ENCODE measurements around the gene ZSCAN25.

DNA sequence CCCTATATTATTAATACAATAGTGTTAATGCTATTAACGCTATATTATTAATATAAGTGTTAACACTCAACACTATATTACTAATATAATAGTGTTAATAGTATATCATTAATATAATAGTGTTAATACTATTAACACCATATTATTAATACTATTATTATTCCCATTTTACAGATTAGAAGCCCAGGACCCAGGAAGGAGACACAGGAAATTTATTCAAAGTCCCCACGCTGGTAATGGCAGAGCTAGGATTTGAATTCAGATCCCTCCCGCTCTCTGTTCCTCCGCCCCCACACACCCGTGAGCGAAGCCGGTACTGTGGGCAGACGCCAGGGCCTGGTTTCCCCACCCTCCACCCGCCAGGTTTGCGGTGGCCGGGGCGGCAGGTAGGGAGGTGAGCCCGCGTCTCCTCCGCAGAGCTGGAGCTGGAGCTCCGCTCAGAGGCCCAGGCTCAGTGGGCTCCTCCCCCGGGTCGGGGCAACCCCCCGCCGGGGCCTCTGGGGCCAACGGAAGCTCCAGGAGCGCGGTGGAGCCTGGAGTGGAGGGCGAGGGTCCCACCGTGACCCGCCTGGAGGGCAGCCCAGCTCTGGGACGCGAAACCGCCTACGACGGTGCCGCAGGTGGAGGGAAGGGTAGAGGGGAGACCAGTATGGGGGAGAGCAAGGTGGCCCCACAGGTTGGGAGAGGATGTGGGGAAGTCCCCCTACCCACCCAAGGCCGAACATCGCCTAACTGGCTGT, 18.8 kb upstream of the ZSCAN25 start, which contains the start of gene TMEM225B:
- TF ChIP-seq, protein P1, sequence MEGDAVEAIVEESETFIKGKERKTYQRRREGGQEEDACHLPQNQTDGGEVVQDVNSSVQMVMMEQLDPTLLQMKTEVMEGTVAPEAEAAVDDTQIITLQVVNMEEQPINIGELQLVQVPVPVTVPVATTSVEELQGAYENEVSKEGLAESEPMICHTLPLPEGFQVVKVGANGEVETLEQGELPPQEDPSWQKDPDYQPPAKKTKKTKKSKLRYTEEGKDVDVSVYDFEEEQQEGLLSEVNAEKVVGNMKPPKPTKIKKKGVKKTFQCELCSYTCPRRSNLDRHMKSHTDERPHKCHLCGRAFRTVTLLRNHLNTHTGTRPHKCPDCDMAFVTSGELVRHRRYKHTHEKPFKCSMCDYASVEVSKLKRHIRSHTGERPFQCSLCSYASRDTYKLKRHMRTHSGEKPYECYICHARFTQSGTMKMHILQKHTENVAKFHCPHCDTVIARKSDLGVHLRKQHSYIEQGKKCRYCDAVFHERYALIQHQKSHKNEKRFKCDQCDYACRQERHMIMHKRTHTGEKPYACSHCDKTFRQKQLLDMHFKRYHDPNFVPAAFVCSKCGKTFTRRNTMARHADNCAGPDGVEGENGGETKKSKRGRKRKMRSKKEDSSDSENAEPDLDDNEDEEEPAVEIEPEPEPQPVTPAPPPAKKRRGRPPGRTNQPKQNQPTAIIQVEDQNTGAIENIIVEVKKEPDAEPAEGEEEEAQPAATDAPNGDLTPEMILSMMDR (IDR thresholded peaks at IDR 0.05; ENCODE audit: poor library complexity, severe bottlenecking) = no peak
- TF ChIP-seq EP300 (conservative IDR thresholded peaks at IDR 0.05; ENCODE audit: poor library complexity, severe bottlenecking) (no peak), TAF1 (IDR thresholded peaks at IDR 0.05; ENCODE audit: low read depth) (no peak)

Data from neural cell (in vitro differentiated cells).